GM12891 (cell line): ENCODE results near the gene AK3.
"Not testable (repeated sequence)": the region's sequence is repeated elsewhere in the genome, so short reads cannot be mapped to it uniquely, and the experiment has no call there.

Experiments
- DNase-seq: peaks from one replicate; pipeline ENCODE4 v3.0.0; 2011; ENCODE audit warnings: low spot score; ENCODE audit not compliant: insufficient read length
- FAIRE-seq: peaks from 2 replicates; lab custom pipeline; 2011; peaks lifted over from hg19 to GRCh38; lab: Jason Lieb, UNC
- PAX5 ChIP-seq: IDR thresholded peaks from 2 replicates; pipeline ENCODE4 v1.6.1; 2011; ENCODE audit warnings: low read length, moderate library complexity, mild to moderate bottlenecking; ENCODE audit not compliant: insufficient read depth, severe bottlenecking
- POLR2A ChIP-seq: IDR thresholded peaks from 2 replicates; pipeline ENCODE4 v1.6.1; 2011; ENCODE audit warnings: low read depth, low read length, control low read depth
- POLR2AphosphoS5 ChIP-seq: IDR thresholded peaks from 2 replicates; pipeline ENCODE4 v1.6.1; 2011; ENCODE audit warnings: low read depth, low read length, control low read depth
- POU2F2 ChIP-seq: IDR thresholded peaks from 2 replicates; pipeline ENCODE4 v1.6.1; 2011; ENCODE audit warnings: low read depth, mild to moderate bottlenecking, control low read depth, low read length, moderate library complexity
- SPI1 ChIP-seq: IDR thresholded peaks from 2 replicates; pipeline ENCODE4 v1.6.1; 2011; ENCODE audit warnings: low read depth, low read length, control low read depth
- TAF1 ChIP-seq: IDR thresholded peaks from 2 replicates; pipeline ENCODE4 v1.6.1; 2011; ENCODE audit warnings: low read depth, low read length, control low read depth

The AK3 gene

DNA sequence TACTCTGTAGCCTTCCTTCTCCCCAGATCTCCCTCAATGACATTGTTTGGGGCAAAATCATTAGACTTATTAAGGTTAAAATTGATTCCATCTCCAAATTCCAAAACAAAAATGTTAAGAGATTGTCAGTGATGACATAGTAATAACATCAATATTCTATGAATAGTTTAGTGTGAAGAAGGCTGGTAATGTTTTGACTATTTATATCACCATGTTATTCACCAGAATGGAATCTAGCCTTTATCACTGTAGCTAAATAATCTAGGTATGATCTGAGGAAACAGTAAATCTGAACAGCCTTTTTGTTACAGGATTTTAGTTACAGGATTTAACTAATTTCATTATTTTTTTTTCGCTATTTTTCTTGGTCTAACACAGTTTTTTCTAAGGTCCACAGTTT, 79.8 kb downstream of the AK3 start:
- DNase-seq (no peak), FAIRE-seq (no peak)
- TF ChIP-seq SPI1 (no peak), POLR2AphosphoS5 (no peak), PAX5 (no peak), TAF1 (no peak), POLR2A (no peak), POU2F2 (no peak)

DNA sequence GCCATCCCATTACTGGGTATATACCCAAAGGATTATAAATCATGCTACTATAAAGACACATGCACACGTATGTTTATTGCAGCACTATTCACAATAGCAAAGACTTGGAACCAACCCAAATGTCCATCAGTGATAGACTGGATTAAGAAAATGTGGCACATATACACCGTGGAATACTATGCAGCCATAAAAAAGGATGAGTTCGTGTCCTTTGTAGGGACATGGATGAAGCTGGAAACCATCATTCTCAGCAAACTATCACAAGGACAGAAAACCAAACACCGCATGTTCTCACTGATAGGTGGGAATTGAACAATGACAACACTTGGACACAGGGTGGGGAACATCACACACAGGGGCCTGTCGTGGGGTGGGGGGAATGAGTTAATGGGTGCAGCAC, 80.3 kb downstream of the AK3 start:
- not testable (repeated sequence) for FAIRE-seq, DNase-seq
